SK-N-MC (cell line): ENCODE results near the gene DOCK6.

Experiments used
- DNase-seq: peaks from one replicate; pipeline ENCODE4 v3.0.0-alpha.2; 2011; ENCODE audit warnings: low read depth, low spot score
- H3K27ac ChIP-seq: fragments of 200-600 bp; sonication (generic); 2 replicates; pipeline ENCODE4 v1.5.1; 2016; ENCODE audit warnings: mixed run types
- H3K36me3 ChIP-seq: fragments of 200-600 bp; sonication (generic); 2 replicates; pipeline ENCODE4 v1.6.1; 2017; ENCODE audit warnings: antibody characterized with exemption, low read length, mixed read lengths; ENCODE audit not compliant: insufficient read depth
- H3K4me3 ChIP-seq: fragments of 200-600 bp; sonication (generic); 2 replicates; pipeline ENCODE4 v1.5.1; 2016
- H3K9ac ChIP-seq: fragments of 200-600 bp; sonication (generic); 2 replicates; pipeline ENCODE4 v1.8.0; 2017; ENCODE audit warnings: mixed run types, mixed read lengths; ENCODE audit not compliant: insufficient read length
- H3K9me3 ChIP-seq: fragments of 200-600 bp; sonication (generic); 2 replicates; pipeline ENCODE4 v1.6.1; 2017; ENCODE audit warnings: low read depth, mild to moderate bottlenecking, antibody characterized with exemption, low read length, moderate library complexity, mixed read lengths
- EZH2 ChIP-seq: fragments of 200-600 bp; sonication (generic); IDR thresholded peaks from one replicate; pipeline ENCODE4 v1.6.1; 2017; ENCODE audit warnings: antibody characterized with exemption
- FOXP2 ChIP-seq: optimal IDR thresholded peaks from 2 replicates; pipeline ENCODE3; 2011; ENCODE audit warnings: mild to moderate bottlenecking, moderate library complexity; ENCODE audit not compliant: insufficient read depth; ENCODE audit errors: extremely low read length, control extremely low read depth
- POLR2AphosphoS5 ChIP-seq: IDR thresholded peaks from 2 replicates; pipeline ENCODE4 v1.6.1; 2012; ENCODE audit warnings: mild to moderate bottlenecking, low read depth, low read length, borderline replicate concordance

The DOCK6 gene

DNA sequence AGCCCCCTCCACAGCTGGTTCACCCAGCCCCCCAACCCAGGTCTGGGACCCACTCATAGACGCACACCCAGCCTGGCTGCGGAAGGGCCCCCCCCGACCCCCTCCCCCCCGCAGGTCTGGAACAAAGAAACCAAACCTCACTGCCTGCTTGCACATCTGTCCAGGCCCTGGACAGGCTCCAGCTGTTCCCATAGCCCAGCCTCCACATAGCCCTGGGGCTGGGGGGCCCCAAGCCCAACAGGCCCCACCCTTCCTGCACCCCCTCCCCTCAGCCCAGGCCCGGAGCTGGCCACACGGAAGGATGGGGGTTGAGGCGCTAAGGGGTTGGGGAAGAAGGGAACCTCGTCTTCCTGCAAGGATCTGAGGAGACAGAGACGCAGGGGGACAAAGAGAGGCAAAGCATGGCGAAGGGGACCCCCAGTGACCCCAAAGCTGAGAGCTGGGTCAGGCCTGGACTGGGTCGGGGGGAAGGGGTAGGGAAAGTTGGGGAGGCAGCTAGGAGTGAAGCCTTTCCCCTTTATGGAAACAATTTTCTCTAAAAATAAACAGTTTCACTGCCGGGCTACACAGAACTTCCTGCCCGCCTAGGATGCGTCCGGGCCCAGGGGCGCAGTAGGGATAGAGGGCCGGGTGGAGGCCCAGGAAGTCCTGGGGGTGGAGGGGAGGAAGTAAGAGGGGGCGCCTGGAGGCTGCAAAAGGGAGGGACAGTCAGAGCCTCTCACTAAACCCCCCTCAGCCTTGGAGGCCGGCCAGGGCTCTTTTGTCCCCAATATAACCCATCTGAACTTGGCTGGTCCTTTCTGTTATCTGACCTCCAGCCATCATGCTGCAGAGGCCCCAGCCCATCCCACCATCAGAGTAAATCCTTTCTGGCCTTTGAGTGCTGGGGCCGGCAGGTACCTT is 67.4 kb downstream of the DOCK6 start:
- Histone ChIP-seq H3K9me3 (no peaks in the 10 kb centered on the region), H3K27ac (peak overlapping the region; percentile 73), H3K9ac (peak overlapping the region; percentile 11), H3K4me3 (peak overlapping the region; percentile 67), H3K36me3 (peaks cover 32% of the 10 kb centered on the region; the same call in 1 of the 2 replicates)
- DNase-seq: no peak
- no peak for TF ChIP-seq EZH2
- TF ChIP-seq FOXP2: no peak
- no peak for TF ChIP-seq POLR2AphosphoS5

DNA sequence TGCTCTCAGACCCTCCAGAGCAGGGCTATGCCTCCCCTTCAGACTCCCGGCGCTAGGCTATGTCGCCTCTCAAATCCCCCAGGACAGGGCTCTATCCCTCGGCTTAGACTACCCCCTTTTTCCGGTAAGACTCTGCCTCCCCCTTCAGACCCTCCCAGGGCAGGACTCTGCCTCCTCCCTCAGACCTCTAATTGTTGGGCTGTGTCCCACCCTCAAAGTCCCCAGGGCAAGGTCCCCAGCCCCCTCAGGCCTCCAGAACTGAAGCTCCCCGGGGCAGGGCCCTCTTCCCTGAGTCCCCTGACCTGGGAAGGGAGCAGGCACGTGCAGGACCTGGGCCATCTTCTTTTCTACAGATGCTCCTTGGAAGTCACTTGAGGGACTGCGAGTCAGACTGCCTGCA is 68.2 kb downstream of the DOCK6 start:
- Histone ChIP-seq H3K4me3 (no peak overlapping the region), H3K27ac (no peak overlapping the region), H3K9me3 (no peaks in the 10 kb centered on the region), H3K36me3 (peaks cover 32% of the 10 kb centered on the region; the same call in 1 of the 2 replicates), H3K9ac (no peak overlapping the region)
- no peak for DNase-seq
- TF ChIP-seq EZH2 (no peak), FOXP2 (no peak), POLR2AphosphoS5 (no peak)

DNA sequence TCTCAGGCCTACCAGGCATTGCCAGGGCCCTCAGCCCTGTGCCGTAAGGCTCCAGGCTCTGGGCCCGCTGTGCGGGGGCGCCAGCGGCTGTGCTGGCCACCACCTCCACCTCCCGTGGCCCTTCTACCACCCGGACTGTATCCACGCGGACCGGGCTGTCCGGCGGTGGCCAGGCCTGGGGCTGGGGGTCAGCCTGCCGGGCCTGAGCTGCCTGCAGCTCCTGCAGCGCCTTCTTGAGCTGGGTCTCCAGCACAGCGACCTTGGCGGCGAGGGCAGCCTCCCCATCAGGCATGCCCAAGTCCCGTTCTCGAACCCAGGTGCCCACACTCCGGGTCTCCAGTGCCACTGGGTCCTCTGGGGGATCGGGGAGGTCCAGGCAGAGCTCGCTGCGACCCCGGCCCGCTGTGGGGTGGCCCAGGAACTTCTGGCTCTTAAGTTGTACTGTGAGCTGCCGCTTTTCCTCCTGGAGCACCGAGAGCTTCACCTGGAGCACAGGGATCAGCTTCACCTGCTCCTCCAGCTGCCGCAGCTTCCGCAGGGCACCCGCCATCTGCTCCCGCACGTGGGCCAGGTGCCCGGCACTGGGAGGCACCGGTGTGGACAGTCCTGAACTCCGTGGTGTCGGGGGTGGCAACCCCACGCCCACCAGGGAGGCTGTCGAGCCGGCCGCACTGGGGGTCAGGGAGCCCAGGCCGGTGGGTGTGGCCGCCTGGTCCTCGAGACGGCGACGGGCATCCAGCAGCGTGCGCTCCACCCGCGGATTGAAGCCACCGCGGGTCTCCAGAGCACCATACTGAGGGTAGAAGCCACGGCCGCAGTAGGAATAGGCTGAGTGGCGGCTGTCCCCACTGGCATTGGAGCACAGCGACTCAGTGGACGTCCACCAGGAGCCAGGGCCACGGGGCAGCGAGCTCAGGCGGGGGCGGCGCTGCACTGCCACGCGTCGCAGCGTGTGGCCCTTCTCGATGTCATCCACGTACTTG is 69.1 kb downstream of the DOCK6 start:
- DNase-seq: no peak
- no peak for TF ChIP-seq POLR2AphosphoS5
- TF ChIP-seq FOXP2: no peak
- TF ChIP-seq EZH2: no peak
- H3K27ac ChIP-seq: no peak overlapping the region
- peaks cover 32% of the 10 kb centered on the region; the same call in 1 of the 2 replicates for H3K36me3 ChIP-seq
- no peak overlapping the region for H3K9ac ChIP-seq
- no peak overlapping the region for H3K4me3 ChIP-seq
- H3K9me3 ChIP-seq: no peaks in the 10 kb centered on the region

DNA sequence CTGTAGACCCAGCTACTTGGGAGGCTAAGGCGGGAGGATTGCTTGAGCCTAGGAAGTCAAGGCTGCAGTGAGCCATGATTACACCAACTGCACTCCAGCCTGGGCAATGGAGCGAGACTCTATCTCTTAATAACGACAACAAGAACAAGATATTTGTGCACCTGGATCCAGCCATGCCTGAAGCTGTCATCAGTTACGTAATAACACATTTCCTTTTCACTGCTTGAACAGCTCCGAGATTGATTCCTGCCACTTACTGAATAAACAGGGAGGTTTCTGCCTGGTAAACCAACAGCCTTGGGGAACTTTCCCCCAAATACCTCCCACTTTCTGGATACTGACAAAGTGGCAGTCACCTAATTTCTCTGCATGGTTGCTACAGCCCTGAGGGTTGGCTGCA is 70.4 kb downstream of the DOCK6 start:
- no peaks in the 10 kb centered on the region for H3K9me3 ChIP-seq
- H3K27ac ChIP-seq: no peak overlapping the region
- no peak overlapping the region for H3K4me3 ChIP-seq
- H3K36me3 ChIP-seq: peaks cover 32% of the 10 kb centered on the region; the same call in 1 of the 2 replicates
- TF ChIP-seq EZH2 (no peak), FOXP2 (no peak), POLR2AphosphoS5 (no peak)
- no peak for DNase-seq
- H3K9ac ChIP-seq: no peak overlapping the region

DNA sequence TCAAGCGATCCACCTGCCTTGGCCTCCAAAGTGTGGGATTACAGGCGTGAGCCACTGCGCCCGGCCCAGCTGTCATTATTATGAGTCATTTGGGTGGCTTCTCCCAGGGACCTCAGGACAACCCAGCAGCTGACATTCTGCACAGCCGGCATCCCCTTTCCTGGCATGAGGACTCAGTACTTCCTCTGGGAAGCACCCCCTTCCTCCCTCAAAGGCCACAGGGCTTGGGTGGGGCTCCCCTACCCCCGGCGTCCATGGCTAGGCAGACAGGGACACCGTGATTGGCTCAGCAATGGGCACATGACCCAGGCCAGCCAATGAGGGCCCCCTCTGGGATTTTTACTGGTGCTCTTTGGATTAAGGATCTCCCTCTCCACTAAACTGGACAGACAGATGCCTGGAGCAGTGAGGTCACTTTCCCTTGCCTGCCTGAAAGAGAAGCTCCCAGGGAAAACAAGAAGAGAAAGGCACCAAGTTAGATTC is 71.0 kb downstream of the DOCK6 start:
- TF ChIP-seq FOXP2 (no peak), POLR2AphosphoS5 (no peak), EZH2 (no peak)
- no peak overlapping the region for H3K4me3 ChIP-seq
- H3K9ac ChIP-seq: no peak overlapping the region
- peaks cover 37% of the 10 kb centered on the region; the same call in 1 of the 2 replicates for H3K36me3 ChIP-seq
- H3K9me3 ChIP-seq: no peaks in the 10 kb centered on the region
- no peak overlapping the region for H3K27ac ChIP-seq
- DNase-seq: no peak

DNA sequence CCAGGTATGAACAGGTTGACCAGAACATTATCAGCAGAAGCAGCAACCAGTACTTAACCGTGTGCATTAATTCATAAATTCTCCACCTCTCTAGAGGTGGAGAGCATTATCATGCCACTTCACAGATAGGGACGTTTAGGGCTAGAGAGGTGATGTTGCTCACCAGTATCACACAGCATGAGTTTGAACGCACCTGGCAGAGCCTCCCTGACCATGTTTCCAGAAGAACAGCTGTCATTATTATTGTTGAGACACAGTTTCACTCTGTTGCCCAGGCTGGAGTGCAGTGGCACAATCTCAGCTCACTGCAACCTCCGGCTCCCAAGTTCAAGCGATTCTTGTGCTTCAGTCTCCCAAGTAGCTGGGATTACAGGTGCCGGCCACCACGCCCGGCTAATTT is 71.8 kb downstream of the DOCK6 start:
- no peak overlapping the region for H3K27ac ChIP-seq
- H3K36me3 ChIP-seq: peaks cover 39% of the 10 kb centered on the region; the same call in 1 of the 2 replicates
- no peak for DNase-seq

DNA sequence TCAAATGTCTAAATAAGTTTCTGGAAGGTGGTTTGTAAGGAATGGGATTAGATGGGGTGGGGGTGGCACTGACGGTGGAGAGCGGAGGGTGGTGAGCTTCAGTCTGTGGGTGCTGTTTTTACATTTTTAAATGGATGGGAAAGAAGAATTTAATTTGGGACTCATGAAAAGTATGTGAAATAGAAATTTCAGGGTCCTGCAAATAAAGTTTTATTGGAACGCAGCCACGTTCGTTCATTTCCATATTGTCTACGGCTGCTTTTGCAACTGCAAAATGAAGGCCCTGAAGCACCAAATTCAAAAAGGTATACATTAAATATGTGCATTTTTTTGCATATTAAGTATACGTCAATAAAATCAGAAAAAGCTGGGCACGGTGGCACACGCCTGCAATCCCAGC is 74.9 kb downstream of the DOCK6 start:
- H3K27ac ChIP-seq: peak overlapping the region; percentile 94
- H3K4me3 ChIP-seq: peak overlapping the region; percentile 57
- DNase-seq: peak; percentile 51
- no peak for TF ChIP-seq POLR2AphosphoS5
- no peak for TF ChIP-seq FOXP2
- no peak for TF ChIP-seq EZH2
- peak overlapping the region; percentile 67 for H3K9ac ChIP-seq
- H3K9me3 ChIP-seq: 0 out of 2 replicates have a peak, but pooled peaks cover 3% of the 10 kb centered on the region
- H3K36me3 ChIP-seq: peaks cover 42% of the 10 kb centered on the region

More for the DNA sequence above, 71.8 kb downstream of the DOCK6 start:
- no peak overlapping the region for H3K4me3 ChIP-seq
- TF ChIP-seq FOXP2: no peak
- TF ChIP-seq EZH2: no peak
- TF ChIP-seq POLR2AphosphoS5: no peak
- H3K9ac ChIP-seq: no peak overlapping the region
- no peaks in the 10 kb centered on the region for H3K9me3 ChIP-seq
